ENCODE measurements around the gene DYSF.

DNA sequence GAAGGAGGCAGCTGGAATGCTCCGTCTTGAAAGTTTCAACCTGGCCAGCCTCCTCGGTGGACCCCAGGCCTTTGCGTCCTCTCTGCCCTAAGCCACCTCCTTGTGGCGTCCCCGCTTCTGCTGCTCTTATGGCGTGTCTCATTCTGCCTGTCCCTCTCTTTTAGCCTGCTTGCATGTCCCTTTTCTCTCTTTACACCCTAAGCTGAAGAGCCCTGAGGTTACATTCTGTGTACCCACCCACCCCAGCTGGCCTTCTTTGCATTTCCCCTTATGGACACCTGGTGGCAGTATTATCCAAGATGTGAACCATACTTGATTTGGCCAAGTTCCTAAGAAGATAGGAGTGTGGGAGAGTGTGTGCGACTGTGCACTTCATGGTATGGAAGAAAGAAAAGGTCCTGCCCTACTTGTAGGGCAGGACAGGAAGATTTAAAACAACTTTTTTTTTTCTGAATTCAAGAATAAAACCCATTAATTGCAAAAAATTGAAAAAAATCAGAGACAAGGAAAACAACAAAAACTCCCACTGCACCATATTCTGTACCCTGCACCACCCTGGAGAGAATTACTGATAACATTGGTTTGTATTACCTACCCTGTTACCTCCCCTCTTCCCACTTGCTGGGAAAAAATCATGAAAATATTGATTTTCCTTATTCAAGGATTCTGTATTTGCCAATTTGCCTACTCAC, 77.4 kb downstream of the DYSF start:
- TF ChIP-seq NFRKB (IDR thresholded peaks at IDR 0.05) (no peak), HDGF (IDR thresholded peaks at IDR 0.05; ENCODE audit: borderline replicate concordance) (no peak)
